HFF-Myc (cell line): ENCODE data around the gene SHROOM3.
"Not testable (repeated sequence)": the region's sequence is repeated elsewhere in the genome, so short reads cannot be mapped to it uniquely, and the experiment has no call there.

Source experiments
- DNase-seq: peaks from one replicate; pipeline ENCODE4 v3.0.0-alpha.2; 2011; ENCODE audit warnings: low read depth; ENCODE audit errors: extremely low read depth
- H3K4me3 ChIP-seq: replicated peaks from 2 replicates; pipeline ENCODE4 v1.5.1; 2011; ENCODE audit warnings: low read depth, mild to moderate bottlenecking, control low read depth, low read length
- CTCF ChIP-seq: IDR thresholded peaks from 2 replicates; pipeline ENCODE4 v1.5.1; 2012; ENCODE audit warnings: mild to moderate bottlenecking, low read depth, low read length, control low read depth; ENCODE audit errors: missing control alignments

Gene SHROOM3

GRCh38 chr4:76726176-76726575, 291.1 kb downstream of the SHROOM3 start:
- no peak overlapping the region for H3K4me3 ChIP-seq
- no peak for DNase-seq
- no peak for TF ChIP-seq CTCF

GRCh38 chr4:76726631-76727030, 291.6 kb downstream of the SHROOM3 start:
- no peak for TF ChIP-seq CTCF
- DNase-seq: no peak
- H3K4me3 ChIP-seq: no peak overlapping the region

- H3K4me3 ChIP-seq, DNase-seq: not testable (repeated sequence)
Observed at GRCh38 chr4:76727934-76728333, 292.9 kb downstream of the SHROOM3 start.

DNA sequence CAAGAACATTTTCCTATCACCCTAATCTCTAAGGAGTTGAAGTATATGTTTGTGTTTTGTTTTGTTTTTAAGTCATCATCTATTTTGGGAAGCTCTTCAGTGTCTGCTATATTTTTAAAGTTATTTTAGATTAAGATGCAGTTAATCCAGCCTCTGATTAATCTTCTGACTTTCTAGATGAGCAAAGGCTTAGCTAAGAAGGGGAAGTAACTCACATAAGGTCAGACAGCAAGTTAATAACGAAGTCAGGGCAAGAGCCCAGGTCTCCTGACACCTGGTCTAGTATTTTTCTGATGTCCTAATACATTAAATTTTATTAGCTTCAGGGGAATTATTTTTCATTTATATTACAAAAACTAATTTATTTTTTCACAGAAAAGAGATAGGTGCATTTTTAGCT, 294.4 kb downstream of the SHROOM3 start:
- DNase-seq: no peak
- TF ChIP-seq CTCF: no peak
- H3K4me3 ChIP-seq: no peak overlapping the region

DNA sequence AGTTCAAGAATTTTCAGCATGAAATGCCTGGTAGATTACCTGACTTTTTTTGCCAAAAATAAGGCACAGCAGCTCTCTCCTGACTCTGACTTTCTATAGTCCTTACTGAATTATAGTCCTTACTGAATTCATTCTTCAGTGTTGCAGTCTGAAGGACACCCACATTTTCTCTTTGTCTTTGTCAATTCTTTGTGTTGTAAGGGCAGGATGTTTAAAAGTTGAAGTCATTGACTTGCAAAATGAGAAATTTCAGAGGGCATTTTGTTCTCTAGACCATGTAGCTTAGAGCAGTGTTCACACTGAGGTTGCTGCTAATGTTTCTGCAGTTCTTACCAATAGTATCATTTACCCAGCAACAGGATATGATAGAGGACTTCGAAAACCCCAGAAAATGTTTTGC, 295.0 kb downstream of the SHROOM3 start:
- H3K4me3 ChIP-seq: no peak overlapping the region
- DNase-seq: no peak

DNA sequence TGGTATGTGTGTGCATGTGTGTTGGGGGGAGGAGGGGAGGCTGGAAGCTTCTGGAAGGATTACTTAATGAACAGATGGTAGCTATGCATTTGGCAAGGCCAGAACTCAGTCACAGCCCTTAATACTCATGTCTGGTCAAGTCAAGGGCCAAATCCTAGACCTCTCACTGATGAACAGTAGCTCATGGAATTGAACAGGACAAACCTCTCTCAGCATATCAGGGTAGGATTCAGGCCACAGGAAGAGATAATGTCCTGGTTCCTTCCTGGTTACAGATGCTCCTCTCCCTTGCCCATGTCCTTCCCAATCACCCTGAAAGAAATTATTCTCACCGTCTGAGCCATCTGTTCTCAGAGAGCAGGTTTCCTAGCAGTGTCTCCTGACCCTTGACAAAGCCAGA, 297.2 kb downstream of the SHROOM3 start:
- no peak overlapping the region for H3K4me3 ChIP-seq
- no peak for TF ChIP-seq CTCF
- DNase-seq: no peak

More for the DNA sequence above, 295.0 kb downstream of the SHROOM3 start:
- TF ChIP-seq CTCF: no peak

DNA sequence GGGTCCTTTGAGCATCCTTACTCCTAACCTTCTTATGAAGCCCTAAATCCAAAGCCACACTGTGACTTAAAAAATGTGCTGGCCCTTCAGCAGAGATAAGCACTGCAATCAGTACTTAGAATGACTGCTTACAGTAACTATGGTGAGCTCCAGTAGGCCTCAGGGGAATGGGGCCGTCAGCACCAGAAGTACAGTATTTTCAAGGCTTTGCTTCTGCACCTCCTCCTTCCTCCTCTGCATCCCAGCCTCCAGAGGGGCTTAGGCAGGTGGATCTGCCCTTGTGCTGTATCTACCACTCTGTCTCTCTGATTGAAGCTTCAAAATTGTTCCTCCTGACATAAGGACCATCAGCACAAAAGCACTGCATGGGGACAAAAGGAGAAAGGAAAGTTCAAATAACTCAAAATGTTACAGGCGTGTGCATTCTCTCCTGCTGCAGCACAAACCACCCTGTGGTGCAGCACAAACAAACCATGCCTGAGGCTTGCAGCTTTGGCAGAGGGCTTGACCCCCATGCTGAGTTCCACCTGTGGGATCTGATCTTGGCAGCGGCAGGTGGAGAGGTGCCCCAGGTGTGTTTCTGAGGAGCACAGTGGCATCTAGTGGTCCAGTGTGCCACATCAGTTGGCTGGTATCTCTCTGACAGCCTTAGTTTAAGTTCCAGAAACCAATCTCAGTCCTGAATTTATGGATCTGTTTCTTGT, 298.2 kb downstream of the SHROOM3 start:
- no peak overlapping the region for H3K4me3 ChIP-seq
- TF ChIP-seq CTCF: peak; percentile 9
- DNase-seq: no peak
